Transverse colon (tissue), 4 donors: ENCODE data around the gene SPPL3. TPM values are rescaled to one million over a fixed set of nuclear protein-coding genes. Genes with fewer than 3 reads are reported as not detected.

ENCODE experiments used
- DNase-seq: peaks from one replicate; pipeline ENCODE4 v3.0.0-alpha.2; 2019
- H3K27ac ChIP-seq, 4 donors: fragments of 200-600 bp; sonication (generic); 2 replicates each; pipeline ENCODE4 v1.5.1; 2016 to 2018; ENCODE audit warnings: inconsistent platforms in 4 of 4
- H3K27me3 ChIP-seq: fragments of 200-600 bp; sonication (generic); 2 replicates; pipeline ENCODE4 v1.5.1; 2017; ENCODE audit warnings: inconsistent platforms
- H3K36me3 ChIP-seq, 4 donors: fragments of 200-600 bp; sonication (generic); 2 replicates each; pipeline ENCODE4 v1.5.1; 2017 to 2019; ENCODE audit warnings: inconsistent platforms in 4 of 4
- H3K4me1 ChIP-seq, 4 donors: fragments of 200-600 bp; sonication (generic); 2 replicates each; pipeline ENCODE4 v1.5.1; 2017 to 2020; ENCODE audit warnings: inconsistent platforms in 4 of 4
- H3K4me3 ChIP-seq, 4 donors: fragments of 200-600 bp; sonication (generic); 1 replicate in 1 of 4; 2 replicates in 3 of 4; pipeline versions ENCODE4 v1.5.1 to v1.6.1; 2017 to 2019; ENCODE audit warnings: inconsistent platforms in 4 of 4
- H3K9me3 ChIP-seq, 2 donors: fragments of 200-600 bp; sonication (generic); 2 replicates each; pipeline ENCODE4 v1.5.1; 2017 to 2019; ENCODE audit warnings: inconsistent platforms in 2 of 2
- EP300 ChIP-seq: sonication (generic); formaldehyde crosslinking; IDR thresholded peaks from one replicate; pipeline ENCODE4 v1.6.1; 2017; ENCODE audit warnings: antibody characterized with exemption, low read depth
- POLR2A ChIP-seq: fragments of 450-650 bp; IDR thresholded peaks from one replicate; pipeline ENCODE4 v1.6.1; 2016; ENCODE audit warnings: antibody characterized with exemption, mild to moderate bottlenecking, moderate library complexity
- POLR2AphosphoS5 ChIP-seq, 3 donors: sonication (generic); formaldehyde crosslinking; IDR thresholded peaks; one replicate each; pipeline ENCODE4 v1.6.1; 2016; ENCODE audit warnings: antibody characterized with exemption in 3 of 3
- WGBS, 2 donors: methylation state at CpG; one replicate each; pipeline ENCODE4 v1.1.5; 2018; ENCODE audit warnings: low coverage in 1 of 2; 5-methylcytosine and 5-hydroxymethylcytosine counted together
- in situ Hi-C, 4 donors: fragments of 200-750 bp; cut with MboI; loops; one replicate each; pipeline versions ENCODE4 v1.15.0 to v1.15.1; 2017; ENCODE audit warnings: low sequenced_read_pairs in 3 of 4, low pct_ligation_motif_present in 1 of 4, low pct_unique_long_range_greater_than_20kb in 1 of 4
- intact Hi-C: fragments of 100-400 bp; cut with DNase I; formaldehyde crosslinking; loops from one replicate; pipeline ENCODE4 v1.15.1; 2023; ENCODE audit warnings: low total_unique reads
- total RNA-seq, 4 donors: library from RNA; depleted of rRNA; stranded (reverse); fragments of >200 nt; gene quantifications; one replicate each; pipeline ENCODE4 v1.1.0, GENCODE V29; 2016
- TF ChIP-seq, protein P1 (sequence below), 5 experiments: fragments of 200-600 bp in 3 of 5; fragments of 450-650 bp in 2 of 5; sonication (generic) in 3 of 5; IDR thresholded peaks; 1 replicate in 2 of 5; 2 replicates in 3 of 5; pipeline ENCODE4 v1.5.1; 2016 to 2017; ENCODE audit warnings: antibody characterized with exemption in 5 of 5, inconsistent platforms in 3 of 5, mild to moderate bottlenecking in 2 of 5, moderate library complexity in 1 of 5

SPPL3 gene
- total RNA-seq, 4 donors from 2014 or later: 34.7 to 45.4 (median 41.6) TPM

DNA sequence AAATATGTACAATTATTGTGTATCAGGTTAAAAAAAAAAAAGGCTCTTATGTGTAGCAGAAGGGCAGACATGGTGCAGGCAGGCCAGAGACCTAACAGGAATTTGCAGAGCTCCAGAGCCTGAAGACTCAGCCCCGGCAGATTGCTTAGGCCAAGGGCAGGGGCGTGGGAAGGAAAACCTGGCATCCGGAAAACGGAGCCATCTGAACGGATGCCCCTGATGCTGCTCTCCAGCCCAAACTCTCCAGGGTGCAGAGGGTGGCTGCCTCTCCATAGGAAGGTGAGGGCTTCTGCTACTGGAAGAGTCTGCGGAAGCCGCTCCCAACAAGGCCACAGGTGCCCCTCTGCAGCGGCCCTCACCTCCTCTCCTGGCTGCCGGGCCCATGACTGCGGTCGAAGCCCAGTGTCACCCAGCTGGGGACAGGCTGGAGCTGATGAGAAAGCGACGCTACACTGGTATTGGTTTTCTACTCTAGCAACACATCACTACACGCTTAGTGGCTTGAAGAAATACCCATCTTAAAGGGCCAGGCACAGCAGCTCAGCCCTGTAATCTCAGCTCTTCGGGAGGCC is 159.2 kb downstream of the SPPL3 start:
- H3K27me3 ChIP-seq: no peaks in the 10 kb centered on the region
- in situ Hi-C loops (no loop called here), intact Hi-C loops (no loop called here)
- H3K4me3 ChIP-seq: no peak overlapping the region
- 93 to 94% methylated on average over 3 to 13 of the region's 15 CpGs for WGBS, 2 donors
- no peak overlapping the region for H3K27ac ChIP-seq
- no peaks in the 10 kb centered on the region for H3K4me1 ChIP-seq
- no peaks in the 10 kb centered on the region for H3K36me3 ChIP-seq
- no peaks in the 10 kb centered on the region for H3K9me3 ChIP-seq
- no peak for DNase-seq
- TF ChIP-seq EP300: no peak

DNA sequence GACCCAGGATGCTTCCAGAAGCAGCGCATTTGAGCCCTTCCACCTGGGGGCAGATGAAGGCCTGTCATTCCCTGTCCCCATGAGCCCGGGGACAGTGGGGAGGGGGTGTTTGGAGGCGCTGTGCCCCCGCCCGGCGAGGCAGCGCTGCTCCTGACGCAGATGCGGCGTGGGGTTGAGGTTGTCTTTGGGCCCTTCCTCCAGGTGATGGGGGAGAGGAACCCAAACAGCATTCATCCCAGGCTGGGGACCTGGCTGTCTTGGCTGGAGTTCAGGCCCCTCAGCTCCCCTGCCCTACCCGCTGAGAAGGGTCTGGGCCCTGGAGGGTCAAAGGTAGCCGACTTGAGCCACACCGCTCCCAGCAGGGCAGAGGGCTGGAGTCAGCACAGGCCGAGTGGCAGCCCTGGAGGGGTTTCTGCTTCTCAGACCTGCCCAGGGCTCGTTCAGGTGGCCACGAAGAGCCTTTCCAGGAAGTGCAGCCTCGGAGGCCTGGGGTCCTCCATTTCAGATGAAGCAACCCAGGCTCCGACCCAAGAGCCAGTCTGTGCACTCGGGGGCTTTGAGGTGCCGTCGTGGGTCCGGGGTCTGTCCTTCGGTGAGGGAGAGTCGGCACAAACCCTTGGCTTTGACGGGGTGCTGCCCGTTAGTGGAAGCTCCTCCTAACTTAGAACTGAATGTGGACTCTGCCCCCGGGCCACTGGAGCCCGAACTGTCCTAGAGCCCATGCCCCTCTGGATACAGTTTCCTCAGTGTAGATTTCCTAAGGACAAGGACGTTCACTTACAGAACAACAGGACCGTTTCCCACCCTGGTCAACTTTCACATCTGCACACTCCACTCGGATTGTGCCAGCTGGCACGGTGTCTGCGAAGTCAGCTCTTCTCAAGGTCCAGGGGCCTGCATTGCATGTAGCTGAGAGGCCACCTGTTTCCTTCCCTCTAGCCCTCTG is 162.4 kb downstream of the SPPL3 start:
- Histone ChIP-seq H3K36me3 (peaks cover 0 to 18% (median 0%) of the 10 kb centered on the region in 4 donors), H3K9me3 (no peaks in the 10 kb centered on the region), H3K27me3 (no peaks in the 10 kb centered on the region), H3K27ac (no peak overlapping the region), H3K4me3 (no peak overlapping the region), H3K4me1 (no peaks in the 10 kb centered on the region)
- DNase-seq: no peak
- WGBS, 2 donors: 84% methylated on average over 15 of the region's 33 CpGs; no CpG with 5 or more reads in 1 of the 2 donors
- in situ Hi-C loops: no loop called here
- intact Hi-C loops: no loop called here
- TF ChIP-seq, protein P1, sequence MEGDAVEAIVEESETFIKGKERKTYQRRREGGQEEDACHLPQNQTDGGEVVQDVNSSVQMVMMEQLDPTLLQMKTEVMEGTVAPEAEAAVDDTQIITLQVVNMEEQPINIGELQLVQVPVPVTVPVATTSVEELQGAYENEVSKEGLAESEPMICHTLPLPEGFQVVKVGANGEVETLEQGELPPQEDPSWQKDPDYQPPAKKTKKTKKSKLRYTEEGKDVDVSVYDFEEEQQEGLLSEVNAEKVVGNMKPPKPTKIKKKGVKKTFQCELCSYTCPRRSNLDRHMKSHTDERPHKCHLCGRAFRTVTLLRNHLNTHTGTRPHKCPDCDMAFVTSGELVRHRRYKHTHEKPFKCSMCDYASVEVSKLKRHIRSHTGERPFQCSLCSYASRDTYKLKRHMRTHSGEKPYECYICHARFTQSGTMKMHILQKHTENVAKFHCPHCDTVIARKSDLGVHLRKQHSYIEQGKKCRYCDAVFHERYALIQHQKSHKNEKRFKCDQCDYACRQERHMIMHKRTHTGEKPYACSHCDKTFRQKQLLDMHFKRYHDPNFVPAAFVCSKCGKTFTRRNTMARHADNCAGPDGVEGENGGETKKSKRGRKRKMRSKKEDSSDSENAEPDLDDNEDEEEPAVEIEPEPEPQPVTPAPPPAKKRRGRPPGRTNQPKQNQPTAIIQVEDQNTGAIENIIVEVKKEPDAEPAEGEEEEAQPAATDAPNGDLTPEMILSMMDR (IDR thresholded peaks at IDR 0.05): no peak
- TF ChIP-seq EP300 (no peak), POLR2A (no peak), POLR2AphosphoS5 (IDR thresholded peaks at IDR 0.05) (no peak)

DNA sequence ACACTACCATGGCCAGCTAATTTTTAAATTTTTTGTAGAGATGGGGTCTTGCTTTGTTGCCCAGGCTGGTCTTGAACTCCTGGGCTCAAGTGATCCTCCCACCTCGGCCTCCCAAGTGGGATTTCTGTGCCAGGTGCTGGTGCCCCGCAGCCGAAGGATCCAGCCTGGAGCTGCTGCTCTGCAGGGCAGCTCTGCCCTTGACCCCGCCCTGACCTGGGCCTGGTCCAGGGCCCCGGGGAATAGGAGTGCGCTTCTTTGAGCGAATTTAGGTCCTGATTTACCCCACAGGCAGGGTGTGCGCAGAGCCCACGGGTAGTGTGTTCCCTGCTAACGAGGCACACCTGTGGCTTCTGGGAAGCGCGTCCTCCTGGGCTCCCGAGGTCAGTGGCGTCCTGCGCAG is 163.3 kb downstream of the SPPL3 start:
- intact Hi-C loops (no loop called here), in situ Hi-C loops (no loop called here)
- H3K36me3 ChIP-seq: peaks cover 0 to 18% (median 0%) of the 10 kb centered on the region in 4 donors
- 94% methylated on average over 15 of the region's 15 CpGs; no CpG with 5 or more reads in 1 of the 2 donors for WGBS, 2 donors
- DNase-seq: no peak
- no peaks in the 10 kb centered on the region for H3K4me1 ChIP-seq
- TF ChIP-seq EP300 (no peak), POLR2AphosphoS5 (IDR thresholded peaks at IDR 0.05) (no peak), POLR2A (no peak)
- TF ChIP-seq, protein P1 (IDR thresholded peaks at IDR 0.05): no peak
- no peak overlapping the region for H3K27ac ChIP-seq
- no peak overlapping the region for H3K4me3 ChIP-seq
- H3K9me3 ChIP-seq: no peaks in the 10 kb centered on the region
- H3K27me3 ChIP-seq: no peaks in the 10 kb centered on the region

DNA sequence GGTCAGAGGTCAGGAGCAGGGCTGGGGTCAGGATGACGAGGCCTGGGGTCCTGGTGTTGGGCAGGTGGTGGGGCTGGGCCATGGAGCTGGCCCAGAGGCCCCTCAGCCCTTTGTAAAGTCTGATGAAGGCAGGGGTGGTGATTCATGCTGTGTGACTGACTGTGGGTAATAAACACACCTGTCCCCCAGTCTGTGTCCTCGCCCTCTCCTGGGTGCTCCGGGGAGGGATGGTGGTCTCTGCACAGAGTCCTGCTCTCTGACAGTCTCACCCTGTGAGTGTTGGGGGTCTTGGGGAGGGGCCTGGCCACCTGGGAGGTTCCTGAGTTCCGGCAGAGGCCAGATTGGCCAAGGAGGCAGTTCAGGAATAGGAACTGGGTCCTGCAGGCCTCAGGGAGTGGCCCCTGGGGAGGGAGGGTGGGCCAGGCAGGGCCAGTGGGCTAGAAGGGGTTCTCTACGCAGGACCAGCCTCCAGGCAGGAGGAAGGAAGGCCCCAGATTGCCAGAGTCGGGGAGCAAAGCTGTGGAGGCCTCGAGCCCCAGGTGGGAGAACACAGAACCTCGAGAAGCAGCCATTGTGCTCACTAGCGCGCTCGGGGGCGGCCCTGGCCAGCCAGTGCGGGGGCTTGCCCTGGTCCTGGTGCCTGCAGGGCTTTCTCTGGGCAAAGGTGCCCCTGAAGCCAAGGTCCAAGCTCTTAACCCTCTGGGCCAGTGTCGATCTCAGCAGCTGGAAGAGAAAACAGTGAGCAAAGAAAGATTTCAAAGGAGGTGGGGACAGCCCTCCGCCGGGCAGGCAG is 164.1 kb downstream of the SPPL3 start:
- Histone ChIP-seq H3K36me3 (peaks cover 0 to 18% (median 0%) of the 10 kb centered on the region in 4 donors), H3K27ac (no peak overlapping the region), H3K4me1 (no peaks in the 10 kb centered on the region), H3K4me3 (no peak overlapping the region), H3K9me3 (no peaks in the 10 kb centered on the region), H3K27me3 (no peaks in the 10 kb centered on the region)
- TF ChIP-seq EP300 (no peak), POLR2A (no peak), POLR2AphosphoS5 (IDR thresholded peaks at IDR 0.05) (no peak)
- TF ChIP-seq, protein P1 (IDR thresholded peaks at IDR 0.05): no peak
- in situ Hi-C loops: no loop called here
- WGBS, 2 donors: 91% methylated on average over 16 of the region's 16 CpGs; no CpG with 5 or more reads in 1 of the 2 donors
- intact Hi-C loops: no loop called here
- no peak for DNase-seq
